Measurements from ENCODE around the gene G3BP1. TPM values are rescaled to one million over a fixed set of nuclear protein-coding genes. Genes with fewer than 3 reads are reported as not detected.

G3BP1 gene
- total RNA-seq, 4 donors from 2014 or later, result 63.7 to 67.7 (median 65.8) TPM

DNA sequence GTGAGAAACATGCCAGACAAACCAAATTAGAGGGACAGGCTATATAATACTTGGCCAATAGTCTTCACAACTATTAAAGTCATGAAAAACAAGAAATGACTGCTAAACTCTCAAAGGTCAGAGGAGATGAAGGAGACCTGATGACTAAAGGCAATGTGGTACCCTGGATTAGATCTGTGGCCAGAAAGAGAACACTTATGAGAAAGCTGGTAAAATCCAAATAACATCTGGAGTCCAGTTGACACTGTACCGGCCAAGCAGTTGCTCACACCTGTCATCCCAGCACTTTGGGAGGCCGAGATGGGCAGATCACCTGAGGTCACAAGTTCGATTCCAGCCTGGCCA, 37.7 kb upstream of the G3BP1 start:
- Histone ChIP-seq H3K27ac (no peak overlapping the region), H3K4me3 (no peak overlapping the region), H3K4me1 (no peaks in the 10 kb centered on the region), H3K36me3 (no peaks in the 10 kb centered on the region), H3K27me3 (no peaks in the 10 kb centered on the region), H3K9me3 (peaks cover 0 to 2% (median 0%) of the 10 kb centered on the region in 4 donors)
- TF ChIP-seq, protein P1, sequence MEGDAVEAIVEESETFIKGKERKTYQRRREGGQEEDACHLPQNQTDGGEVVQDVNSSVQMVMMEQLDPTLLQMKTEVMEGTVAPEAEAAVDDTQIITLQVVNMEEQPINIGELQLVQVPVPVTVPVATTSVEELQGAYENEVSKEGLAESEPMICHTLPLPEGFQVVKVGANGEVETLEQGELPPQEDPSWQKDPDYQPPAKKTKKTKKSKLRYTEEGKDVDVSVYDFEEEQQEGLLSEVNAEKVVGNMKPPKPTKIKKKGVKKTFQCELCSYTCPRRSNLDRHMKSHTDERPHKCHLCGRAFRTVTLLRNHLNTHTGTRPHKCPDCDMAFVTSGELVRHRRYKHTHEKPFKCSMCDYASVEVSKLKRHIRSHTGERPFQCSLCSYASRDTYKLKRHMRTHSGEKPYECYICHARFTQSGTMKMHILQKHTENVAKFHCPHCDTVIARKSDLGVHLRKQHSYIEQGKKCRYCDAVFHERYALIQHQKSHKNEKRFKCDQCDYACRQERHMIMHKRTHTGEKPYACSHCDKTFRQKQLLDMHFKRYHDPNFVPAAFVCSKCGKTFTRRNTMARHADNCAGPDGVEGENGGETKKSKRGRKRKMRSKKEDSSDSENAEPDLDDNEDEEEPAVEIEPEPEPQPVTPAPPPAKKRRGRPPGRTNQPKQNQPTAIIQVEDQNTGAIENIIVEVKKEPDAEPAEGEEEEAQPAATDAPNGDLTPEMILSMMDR (IDR thresholded peaks at IDR 0.05), result no peak
- TF ChIP-seq POLR2A (IDR thresholded peaks at IDR 0.05), result no peak
- no peak for DNase-seq

GRCh38 chr5:151735646-151736045, 36.1 kb upstream of the G3BP1 start:
- Histone ChIP-seq H3K27ac (no peak overlapping the region), H3K4me3 (no peak overlapping the region), H3K4me1 (peaks cover 0 to 7% (median 0%) of the 10 kb centered on the region in 4 donors), H3K36me3 (no peaks in the 10 kb centered on the region), H3K27me3 (no peaks in the 10 kb centered on the region), H3K9me3 (peaks cover 0 to 1% (median 0%) of the 10 kb centered on the region in 4 donors)
- DNase-seq, result no peak
- TF ChIP-seq, protein P1 (IDR thresholded peaks at IDR 0.05), result no peak
- TF ChIP-seq POLR2A (IDR thresholded peaks at IDR 0.05), result no peak

GRCh38 chr5:151737431-151737830, 34.3 kb upstream of the G3BP1 start:
- peaks cover 0 to 10% (median 0%) of the 10 kb centered on the region in 4 donors for H3K4me1 ChIP-seq
- no peak overlapping the region for H3K27ac ChIP-seq
- no peaks in the 10 kb centered on the region for H3K36me3 ChIP-seq
- DNase-seq, result no peak
- no peaks in the 10 kb centered on the region for H3K9me3 ChIP-seq
- no peak for TF ChIP-seq POLR2A (IDR thresholded peaks at IDR 0.05)
- TF ChIP-seq, protein P1 (IDR thresholded peaks at IDR 0.05), result no peak
- H3K27me3 ChIP-seq, result no peaks in the 10 kb centered on the region
- no peak overlapping the region for H3K4me3 ChIP-seq

GRCh38 chr5:151738125-151738848, 33.5 kb upstream of the G3BP1 start:
- H3K4me1 ChIP-seq, result peaks cover 0 to 14% (median 0%) of the 10 kb centered on the region in 4 donors
- H3K4me3 ChIP-seq, result no peak overlapping the region
- H3K9me3 ChIP-seq, result no peaks in the 10 kb centered on the region
- DNase-seq, result no peak
- H3K36me3 ChIP-seq, result no peaks in the 10 kb centered on the region
- H3K27ac ChIP-seq, result no peak overlapping the region
- TF ChIP-seq, protein P1 (IDR thresholded peaks at IDR 0.05), result no peak
- no peak for TF ChIP-seq POLR2A (IDR thresholded peaks at IDR 0.05)
- H3K27me3 ChIP-seq, result no peaks in the 10 kb centered on the region

DNA sequence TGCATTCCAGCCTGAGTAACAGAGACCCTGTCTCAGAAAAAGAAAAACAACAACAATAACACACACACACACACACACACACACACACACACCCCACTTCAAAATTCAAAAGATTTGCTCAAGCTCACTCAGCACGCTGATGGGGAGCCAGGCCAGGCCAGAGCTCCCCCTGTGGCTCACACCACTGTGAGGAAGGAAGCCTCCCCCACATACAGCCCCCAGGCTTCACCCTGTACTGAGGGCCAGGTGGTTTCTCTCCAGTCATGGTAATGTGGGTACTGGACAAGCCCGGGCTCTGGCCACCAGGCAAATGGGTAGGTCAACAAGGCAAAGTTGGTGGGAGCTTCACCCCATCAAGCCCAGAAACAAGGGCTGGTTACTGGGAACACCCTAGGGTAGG, 32.4 kb upstream of the G3BP1 start:
- Histone ChIP-seq H3K36me3 (peaks cover 0 to under 1% (median 0%) of the 10 kb centered on the region in 3 donors), H3K4me1 (peaks cover 0 to 14% (median 0%) of the 10 kb centered on the region in 4 donors), H3K27me3 (no peaks in the 10 kb centered on the region), H3K27ac (peak overlapping the region in 2 of 4 donors; percentile 33 to 51), H3K9me3 (no peaks in the 10 kb centered on the region), H3K4me3 (no peak overlapping the region)
- no peak for TF ChIP-seq POLR2A (IDR thresholded peaks at IDR 0.05)
- TF ChIP-seq, protein P1 (IDR thresholded peaks at IDR 0.05), result no peak
- DNase-seq, result no peak

Data from Peyer's patch (tissue), 4 donors.